SH-SY5Y (cell line): ENCODE results near the gene P2RY12.

Experiments used
- GATA2 ChIP-seq: IDR thresholded peaks from 2 replicates; pipeline ENCODE4 v1.6.1; 2011; ENCODE audit warnings: mild to moderate bottlenecking, low read depth, low read length
- GATA3 ChIP-seq: IDR thresholded peaks from 2 replicates; pipeline ENCODE4 v1.6.1; 2011; ENCODE audit warnings: low read depth, mild to moderate bottlenecking, low read length, moderate library complexity

GRCh38 chr3:151362751-151363174 is 21.8 kb downstream of the P2RY12 start:
- TF ChIP-seq GATA3 = no peak
- no peak for TF ChIP-seq GATA2
